DMS53 treated with DMSO at 0.1 percent for 48 hours (cell line): ENCODE measurements around the gene MORN5.
A peak's percentile ranks its signal among the peaks of the same experiment; 100 is the strongest.

Experiments used
- DNase-seq: peaks from one replicate; lab custom pipeline; 2025; ENCODE audit not compliant: unreplicated experiment; lab: John Stamatoyannopoulos, UW

The MORN5 gene

GRCh38 chr9:122143296-122143695 is 16.4 kb upstream of the MORN5 start:
- no peak for DNase-seq

GRCh38 chr9:122143876-122144405 is 15.8 kb upstream of the MORN5 start:
- DNase-seq = no peak

- DNase-seq = no peak
These were observed 14.7 kb upstream of the MORN5 start for GRCh38 chr9:122144836-122145591.

GRCh38 chr9:122145592-122145863 is 14.2 kb upstream of the MORN5 start:
- no peak for DNase-seq

GRCh38 chr9:122151267-122151828 is 8.4 kb upstream of the MORN5 start:
- no peak for DNase-seq

GRCh38 chr9:122155796-122156195 is 3.9 kb upstream of the MORN5 start:
- no peak for DNase-seq

GRCh38 chr9:122158202-122158601 is 1.5 kb upstream of the MORN5 start:
- DNase-seq = no peak

GRCh38 chr9:122159925-122160246 is 178 bp downstream of the MORN5 start:
- DNase-seq = no peak

GRCh38 chr9:122162415-122162814 is 2.7 kb downstream of the MORN5 start:
- no peak for DNase-seq

GRCh38 chr9:122164286-122164685 is 4.6 kb downstream of the MORN5 start:
- DNase-seq = no peak

GRCh38 chr9:122168356-122168755 is 8.6 kb downstream of the MORN5 start:
- DNase-seq = no peak

- DNase-seq = no peak
These were observed 12.4 kb downstream of the MORN5 start for GRCh38 chr9:122172131-122172530.

GRCh38 chr9:122173670-122174069 is 14.0 kb downstream of the MORN5 start:
- no peak for DNase-seq

- no peak for DNase-seq
These were observed 17.2 kb downstream of the MORN5 start for GRCh38 chr9:122176916-122177315.

- no peak for DNase-seq
These were observed 19.5 kb downstream of the MORN5 start for GRCh38 chr9:122179054-122179689.

- DNase-seq = no peak
These were observed 20.0 kb downstream of the MORN5 start for GRCh38 chr9:122179690-122180074.

- DNase-seq = peak; percentile 66
These were observed 20.9 kb downstream of the MORN5 start for GRCh38 chr9:122180633-122181032.

- DNase-seq = no peak
These were observed 23.8 kb downstream of the MORN5 start for GRCh38 chr9:122183501-122183900.

GRCh38 chr9:122184551-122184950 is 24.8 kb downstream of the MORN5 start:
- no peak for DNase-seq

GRCh38 chr9:122186301-122186700 is 26.6 kb downstream of the MORN5 start:
- no peak for DNase-seq

- no peak for DNase-seq
These were observed 27.2 kb downstream of the MORN5 start for GRCh38 chr9:122186777-122187470.

GRCh38 chr9:122188369-122188768 is 28.7 kb downstream of the MORN5 start:
- no peak for DNase-seq
